ENCODE data around the gene HYI.

Gene HYI

DNA sequence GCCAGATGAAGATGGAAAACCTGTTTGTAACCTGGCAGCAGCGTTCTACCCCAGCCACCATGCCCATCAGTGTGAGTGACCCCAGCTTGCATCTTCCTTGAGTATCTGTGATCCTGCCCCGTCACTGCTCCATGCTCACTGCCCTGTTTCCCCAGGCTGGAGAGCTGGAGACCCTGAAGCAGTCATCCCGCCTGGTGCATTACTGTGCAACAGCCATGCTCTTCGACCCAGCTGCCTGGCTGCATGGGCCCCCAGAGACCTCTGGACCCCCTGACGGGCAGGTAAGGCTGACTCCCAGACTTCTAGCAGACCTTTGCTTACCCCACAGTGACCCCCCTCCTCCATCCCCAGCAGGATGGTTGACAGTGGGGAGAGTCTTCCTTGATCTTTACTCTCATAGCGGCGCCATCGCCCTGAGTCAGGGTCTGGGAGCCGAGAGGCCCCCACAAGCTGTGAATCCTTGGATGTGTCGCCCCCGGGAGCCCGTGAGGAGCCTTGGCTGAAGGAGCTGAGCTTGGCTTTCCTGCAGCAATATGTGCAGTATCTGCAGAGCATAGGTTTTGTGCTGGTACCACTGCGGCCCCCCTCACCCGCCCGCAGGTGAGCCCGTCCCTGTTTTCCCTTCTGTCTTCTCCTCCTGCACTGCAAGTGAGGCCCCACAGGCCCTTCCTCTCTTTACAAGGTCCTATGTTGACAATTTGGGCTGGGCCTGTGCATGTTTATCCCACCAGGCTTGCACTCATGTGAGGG is 10.4 kb downstream of the HYI start:
- Mint-ChIP-seq H3K27ac (no peak overlapping the region), H3K36me3 (ENCODE audit: low read depth) (peaks cover 98% of the 10 kb centered on the region), H3K4me3 (no peak overlapping the region)

DNA sequence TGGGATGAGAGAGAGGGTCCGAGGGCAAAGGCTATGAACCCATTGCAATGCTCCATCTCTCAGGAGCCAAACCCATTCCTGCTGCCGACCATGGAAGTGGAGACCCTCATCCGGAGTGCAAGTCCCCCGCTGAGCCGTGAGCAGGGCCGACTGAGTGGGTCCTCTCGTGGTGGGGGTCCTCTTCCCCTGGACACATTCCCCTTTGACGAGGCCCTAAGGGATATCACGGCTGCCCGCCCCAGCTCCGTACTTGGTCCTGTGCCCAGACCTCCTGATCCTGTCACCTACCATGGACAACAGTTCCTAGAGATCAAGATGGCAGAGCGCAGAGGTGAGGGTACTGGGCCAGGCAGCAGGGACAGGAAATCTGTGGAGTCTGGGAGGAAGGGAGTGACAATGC is 11.0 kb downstream of the HYI start:
- Mint-ChIP-seq H3K4me1 (ENCODE audit: low read depth) (no peaks in the 10 kb centered on the region), H3K9me3 (no peaks in the 10 kb centered on the region), H3K36me3 (ENCODE audit: low read depth) (peaks cover 98% of the 10 kb centered on the region), H3K27me3 (no peaks in the 10 kb centered on the region), H3K27ac (no peak overlapping the region), H3K4me3 (no peak overlapping the region)
- peak; percentile 16 for DNase-seq

More for the DNA sequence above, 10.4 kb downstream of the HYI start:
- no peaks in the 10 kb centered on the region for H3K27me3 Mint-ChIP-seq
- H3K9me3 Mint-ChIP-seq = no peaks in the 10 kb centered on the region
- DNase-seq = peak; percentile 24
- H3K4me1 Mint-ChIP-seq (ENCODE audit: low read depth) = no peaks in the 10 kb centered on the region

DNA sequence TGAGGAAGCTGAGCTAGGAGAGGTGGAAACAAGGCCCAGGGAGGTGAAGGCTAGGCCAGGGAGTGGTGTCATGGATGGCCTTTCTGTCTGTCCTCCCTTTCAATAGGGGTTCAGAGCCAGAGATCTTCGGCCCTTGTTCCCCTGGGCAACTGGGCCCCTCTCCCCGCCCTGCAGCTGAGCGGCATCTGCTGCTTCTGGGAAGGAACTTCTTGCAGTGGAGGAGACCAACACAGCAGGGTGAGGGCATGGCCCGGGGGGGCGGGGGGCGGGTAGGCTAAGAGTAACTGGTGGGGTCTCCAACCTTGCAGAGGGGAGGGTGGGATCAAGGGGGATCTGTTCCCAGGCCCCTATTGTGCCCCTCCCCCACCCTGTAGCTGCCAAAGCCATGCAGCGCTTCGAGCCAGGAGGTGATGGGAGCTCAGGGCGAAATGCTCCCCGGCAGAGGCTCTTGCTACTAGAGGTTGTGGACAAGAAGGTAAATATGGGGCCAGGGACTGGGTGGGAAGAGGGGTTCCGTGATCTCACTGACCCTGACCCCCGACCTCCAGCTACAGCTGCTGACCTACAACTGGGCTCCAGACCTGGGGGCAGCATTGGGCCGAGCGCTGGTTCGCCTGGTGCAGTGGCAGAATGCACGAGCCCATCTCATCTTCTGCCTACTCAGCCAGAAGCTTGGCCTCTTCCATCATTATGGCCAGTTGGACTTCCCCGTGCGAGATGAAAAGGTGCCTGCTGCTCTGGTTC is 11.7 kb downstream of the HYI start:
- H3K9me3 Mint-ChIP-seq = no peaks in the 10 kb centered on the region
- peaks cover 98% of the 10 kb centered on the region for H3K36me3 Mint-ChIP-seq (ENCODE audit: low read depth)

DNA sequence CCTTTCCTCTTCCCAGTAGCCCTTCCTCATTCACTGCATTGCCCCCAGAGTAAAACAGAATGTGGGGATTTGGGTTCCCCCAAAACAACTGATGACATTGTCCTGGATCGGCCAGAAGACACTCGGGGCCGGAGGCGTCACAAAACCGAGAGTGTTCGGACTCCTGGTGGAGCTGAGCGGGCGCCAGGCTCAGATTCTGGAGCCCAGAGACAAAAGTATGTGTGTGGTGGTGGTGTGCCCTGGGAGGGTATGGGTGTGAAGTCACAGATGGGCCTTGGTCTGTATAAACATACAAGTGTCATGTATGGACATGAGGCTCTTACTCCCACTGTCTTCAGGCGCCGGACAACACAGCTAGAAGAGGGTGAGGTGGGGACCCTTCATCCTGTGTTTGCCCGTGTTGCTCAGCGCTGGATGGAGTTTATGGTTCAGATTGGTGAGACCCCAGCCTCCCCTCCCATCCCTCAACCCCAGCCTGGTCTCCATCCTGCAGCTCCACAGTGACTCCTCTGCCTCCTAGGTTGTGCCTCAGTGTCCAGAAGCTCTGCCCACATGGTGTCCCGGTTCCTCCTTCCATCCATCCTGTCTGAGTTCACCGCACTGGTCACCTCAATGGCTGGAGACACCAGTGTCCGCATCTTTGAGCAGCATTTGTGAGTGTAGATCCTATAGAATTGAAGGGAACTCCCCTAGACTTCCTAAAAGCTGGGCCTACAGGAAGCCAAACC is 12.4 kb downstream of the HYI start:
- Mint-ChIP-seq H3K9me3 (no peaks in the 10 kb centered on the region), H3K27ac (peak overlapping the region; percentile 30), H3K4me3 (no peak overlapping the region), H3K27me3 (no peaks in the 10 kb centered on the region), H3K36me3 (ENCODE audit: low read depth) (peaks cover 98% of the 10 kb centered on the region), H3K4me1 (ENCODE audit: low read depth) (no peaks in the 10 kb centered on the region)
- peak; percentile 19 for DNase-seq

More for the DNA sequence above, 11.7 kb downstream of the HYI start:
- Mint-ChIP-seq H3K27me3 (no peaks in the 10 kb centered on the region), H3K27ac (no peak overlapping the region), H3K4me3 (no peak overlapping the region), H3K4me1 (ENCODE audit: low read depth) (no peaks in the 10 kb centered on the region)
- DNase-seq = peak; percentile 17

DNA sequence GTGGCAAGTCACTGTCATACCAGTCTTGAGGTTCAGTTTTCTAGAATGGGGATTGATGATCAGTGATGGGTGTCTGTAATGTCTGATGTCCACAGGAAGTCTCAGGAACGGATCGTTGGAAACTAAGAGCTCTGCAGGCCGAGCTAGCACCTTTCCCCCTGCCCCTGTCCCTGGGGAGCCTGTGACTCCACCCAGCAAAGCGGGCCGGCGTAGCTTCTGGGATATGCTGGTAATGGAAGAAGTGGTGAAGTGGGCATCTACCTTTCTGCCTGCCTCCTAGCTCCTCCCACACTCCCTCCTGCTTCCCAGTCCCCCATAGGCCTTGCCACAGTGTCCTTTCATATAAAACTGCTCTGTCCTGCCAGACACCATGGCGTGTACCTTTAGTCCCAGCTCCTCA is 13.4 kb downstream of the HYI start:
- Mint-ChIP-seq H3K27ac (peak overlapping the region; percentile 30), H3K4me3 (no peak overlapping the region), H3K27me3 (no peaks in the 10 kb centered on the region), H3K4me1 (ENCODE audit: low read depth) (no peaks in the 10 kb centered on the region), H3K36me3 (ENCODE audit: low read depth) (peaks cover 96% of the 10 kb centered on the region), H3K9me3 (no peaks in the 10 kb centered on the region)
- DNase-seq = peak; percentile 13

DNA sequence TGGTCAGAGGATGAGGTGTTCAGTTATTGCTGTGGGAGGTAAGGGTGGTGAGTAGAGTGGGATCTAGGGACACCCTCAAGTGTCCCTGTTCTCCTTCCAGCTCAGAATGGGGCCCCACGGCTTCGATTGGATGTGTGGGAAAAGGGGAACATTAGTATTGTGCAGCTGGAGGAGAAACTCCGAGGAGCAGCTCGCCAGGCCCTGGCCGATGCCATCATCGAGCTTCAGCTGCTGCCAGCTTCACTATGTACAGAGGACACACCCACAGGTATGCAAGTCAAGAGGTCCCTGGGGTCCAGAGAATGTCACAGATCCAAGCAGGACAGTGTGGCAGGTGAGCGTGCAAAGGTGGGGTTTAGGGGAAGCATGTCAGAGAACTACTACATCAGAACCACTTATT is 13.9 kb downstream of the HYI start:
- Mint-ChIP-seq H3K4me3 (no peak overlapping the region), H3K27ac (no peak overlapping the region), H3K36me3 (ENCODE audit: low read depth) (peaks cover 96% of the 10 kb centered on the region), H3K9me3 (no peaks in the 10 kb centered on the region), H3K4me1 (ENCODE audit: low read depth) (no peaks in the 10 kb centered on the region), H3K27me3 (no peaks in the 10 kb centered on the region)
- peak; percentile 16 for DNase-seq

DNA sequence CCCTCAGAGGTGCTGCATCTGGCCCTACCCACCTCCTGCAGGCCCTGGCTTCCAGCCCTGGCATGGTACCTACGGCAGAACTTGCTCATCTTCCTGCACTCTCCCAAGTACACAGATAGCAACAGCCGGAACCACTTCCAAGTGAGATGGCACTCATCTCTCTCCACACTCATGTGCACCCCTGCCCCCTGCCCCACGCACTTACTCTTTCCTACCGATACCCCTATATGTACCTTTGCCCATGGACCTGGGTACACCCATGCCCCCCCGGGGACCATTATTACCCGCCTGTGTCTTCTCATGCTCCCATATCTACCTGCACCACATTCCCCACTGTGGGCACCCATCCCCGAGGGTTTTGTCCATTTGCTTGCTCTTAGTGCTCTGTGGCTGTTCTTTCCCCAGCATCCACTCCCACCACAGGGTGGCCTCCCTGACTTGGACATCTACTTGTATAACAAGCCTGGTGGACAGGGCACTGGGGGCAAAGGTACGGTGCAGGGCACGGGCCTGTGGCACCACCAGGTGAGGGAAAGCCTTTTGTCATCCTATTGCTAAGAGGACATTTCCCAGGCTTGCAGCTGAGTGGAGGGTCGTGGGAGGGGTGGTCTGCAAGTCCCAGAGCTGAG is 14.7 kb downstream of the HYI start:
- no peak overlapping the region for H3K4me3 Mint-ChIP-seq
- H3K36me3 Mint-ChIP-seq (ENCODE audit: low read depth) = peaks cover 96% of the 10 kb centered on the region
- no peak overlapping the region for H3K27ac Mint-ChIP-seq
- no peaks in the 10 kb centered on the region for H3K27me3 Mint-ChIP-seq
- DNase-seq = peak; percentile 20
- H3K9me3 Mint-ChIP-seq = no peaks in the 10 kb centered on the region
- no peaks in the 10 kb centered on the region for H3K4me1 Mint-ChIP-seq (ENCODE audit: low read depth)

DNA sequence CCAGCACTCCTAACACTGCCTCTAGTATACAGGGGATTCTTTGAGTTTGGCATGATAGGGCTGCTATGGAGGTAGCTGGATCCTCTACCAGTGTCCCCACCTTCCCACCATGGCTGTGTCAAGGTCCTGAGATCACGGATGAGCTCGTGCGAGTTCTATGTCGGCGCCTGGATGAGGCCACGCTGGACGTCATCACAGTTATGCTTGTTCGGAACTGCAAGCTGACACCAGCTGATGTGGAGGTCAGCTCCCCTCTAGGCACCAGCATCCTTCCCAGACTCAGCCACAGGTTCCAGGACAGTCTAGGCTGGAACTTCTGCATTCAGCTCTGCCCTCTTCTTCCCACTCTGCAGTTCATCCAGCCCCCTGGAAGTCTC is 15.2 kb downstream of the HYI start:
- Mint-ChIP-seq H3K27ac (no peak overlapping the region), H3K36me3 (ENCODE audit: low read depth) (peaks cover 96% of the 10 kb centered on the region), H3K4me3 (no peak overlapping the region), H3K4me1 (ENCODE audit: low read depth) (no peaks in the 10 kb centered on the region), H3K9me3 (no peaks in the 10 kb centered on the region), H3K27me3 (no peaks in the 10 kb centered on the region)
- peak; percentile 14 for DNase-seq

DNA sequence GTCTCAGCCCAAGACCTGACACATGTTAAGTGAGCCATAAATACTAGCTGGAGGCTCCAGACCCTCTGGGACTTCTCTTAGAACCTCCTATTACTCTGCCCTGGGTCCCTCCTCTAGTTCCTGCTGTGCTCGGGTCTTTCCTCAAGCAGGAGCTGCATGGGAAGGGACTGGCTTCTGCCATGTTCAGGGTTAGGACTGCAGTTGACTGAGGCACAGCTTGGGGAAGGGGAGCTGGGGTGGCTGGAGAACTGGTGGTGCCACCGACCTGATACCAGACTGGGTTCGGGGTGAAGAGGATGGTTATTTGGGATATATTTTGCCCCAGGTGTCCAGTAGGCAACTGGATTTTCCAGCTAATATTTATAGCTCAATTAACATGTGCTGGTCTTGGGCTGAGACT is 15.7 kb downstream of the HYI start:
- no peaks in the 10 kb centered on the region for H3K9me3 Mint-ChIP-seq
- H3K36me3 Mint-ChIP-seq (ENCODE audit: low read depth) = peaks cover 96% of the 10 kb centered on the region
- H3K4me1 Mint-ChIP-seq (ENCODE audit: low read depth) = no peaks in the 10 kb centered on the region
- no peak overlapping the region for H3K27ac Mint-ChIP-seq
- no peak overlapping the region for H3K4me3 Mint-ChIP-seq
- DNase-seq = no peak
- H3K27me3 Mint-ChIP-seq = no peaks in the 10 kb centered on the region

DNA sequence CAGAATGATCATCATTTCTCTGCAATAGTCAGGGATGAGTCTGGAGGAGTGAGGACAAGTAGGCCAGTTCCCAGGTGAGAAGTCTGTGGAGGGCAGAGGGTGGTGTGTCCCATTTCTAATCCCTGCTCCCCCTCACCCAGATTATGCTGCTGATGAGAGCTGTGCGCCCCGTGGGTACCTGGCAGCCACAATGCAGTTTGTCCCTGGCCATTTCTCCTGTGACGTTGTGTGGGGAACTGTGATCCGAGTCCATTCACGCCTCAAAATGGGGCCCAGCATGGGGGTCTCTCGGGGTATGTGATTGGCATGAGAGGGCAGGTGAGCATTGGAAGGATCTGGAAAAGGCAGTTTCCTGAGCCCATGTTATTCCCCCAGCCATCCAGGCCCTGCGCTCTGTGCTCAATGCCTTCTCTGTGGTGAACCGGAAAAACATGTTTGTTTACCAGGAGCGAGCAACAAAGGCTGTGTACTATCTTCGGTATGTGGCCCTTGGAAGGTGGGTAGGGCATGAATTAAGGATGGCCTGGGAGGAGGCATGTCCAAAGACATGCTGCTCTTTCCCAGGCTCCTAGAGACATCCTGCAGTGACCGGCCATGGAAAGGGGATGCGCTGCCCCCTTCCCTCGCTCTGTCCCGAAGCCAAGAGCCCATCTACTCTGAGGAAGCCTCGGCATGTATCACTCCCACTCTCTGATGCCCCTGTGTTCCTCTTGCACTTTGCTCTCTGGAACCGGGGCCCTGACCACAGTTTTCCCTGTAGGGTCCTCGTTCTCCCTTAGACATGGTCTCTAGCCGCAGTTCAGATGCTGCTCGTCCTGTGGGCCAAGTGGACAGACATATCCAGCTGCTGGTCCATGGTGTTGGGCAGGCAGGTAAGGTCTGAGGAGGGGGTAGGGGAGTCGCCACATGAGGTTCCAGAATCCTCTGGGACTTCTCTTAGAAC is 16.4 kb downstream of the HYI start:
- peak overlapping the region; percentile 22 for H3K27ac Mint-ChIP-seq
- no peak for DNase-seq
- H3K4me3 Mint-ChIP-seq = no peak overlapping the region
- H3K4me1 Mint-ChIP-seq (ENCODE audit: low read depth) = no peaks in the 10 kb centered on the region
- H3K9me3 Mint-ChIP-seq = no peaks in the 10 kb centered on the region
- H3K36me3 Mint-ChIP-seq (ENCODE audit: low read depth) = peaks cover 96% of the 10 kb centered on the region
- no peaks in the 10 kb centered on the region for H3K27me3 Mint-ChIP-seq

DNA sequence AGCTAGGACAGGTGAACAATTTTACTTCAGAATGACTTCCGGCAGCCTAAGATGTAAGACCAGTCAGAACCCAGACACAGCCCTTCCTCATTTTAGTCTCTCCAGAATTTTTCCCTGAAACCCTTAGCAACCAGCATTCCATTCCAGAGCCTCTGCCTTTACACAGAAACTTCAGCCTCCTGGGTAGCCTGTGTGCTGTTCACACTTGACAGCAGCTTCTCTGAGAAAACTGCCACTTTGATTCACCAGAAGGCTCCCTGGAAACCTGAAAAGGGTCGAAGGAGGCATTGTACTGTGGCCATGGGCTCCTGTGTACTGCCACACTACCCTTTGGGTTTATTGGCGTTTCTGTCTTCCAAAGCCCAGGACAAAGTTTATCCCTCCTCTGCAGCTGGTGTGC is 17.4 kb downstream of the HYI start:
- no peaks in the 10 kb centered on the region for H3K27me3 Mint-ChIP-seq
- H3K9me3 Mint-ChIP-seq = no peaks in the 10 kb centered on the region

DNA sequence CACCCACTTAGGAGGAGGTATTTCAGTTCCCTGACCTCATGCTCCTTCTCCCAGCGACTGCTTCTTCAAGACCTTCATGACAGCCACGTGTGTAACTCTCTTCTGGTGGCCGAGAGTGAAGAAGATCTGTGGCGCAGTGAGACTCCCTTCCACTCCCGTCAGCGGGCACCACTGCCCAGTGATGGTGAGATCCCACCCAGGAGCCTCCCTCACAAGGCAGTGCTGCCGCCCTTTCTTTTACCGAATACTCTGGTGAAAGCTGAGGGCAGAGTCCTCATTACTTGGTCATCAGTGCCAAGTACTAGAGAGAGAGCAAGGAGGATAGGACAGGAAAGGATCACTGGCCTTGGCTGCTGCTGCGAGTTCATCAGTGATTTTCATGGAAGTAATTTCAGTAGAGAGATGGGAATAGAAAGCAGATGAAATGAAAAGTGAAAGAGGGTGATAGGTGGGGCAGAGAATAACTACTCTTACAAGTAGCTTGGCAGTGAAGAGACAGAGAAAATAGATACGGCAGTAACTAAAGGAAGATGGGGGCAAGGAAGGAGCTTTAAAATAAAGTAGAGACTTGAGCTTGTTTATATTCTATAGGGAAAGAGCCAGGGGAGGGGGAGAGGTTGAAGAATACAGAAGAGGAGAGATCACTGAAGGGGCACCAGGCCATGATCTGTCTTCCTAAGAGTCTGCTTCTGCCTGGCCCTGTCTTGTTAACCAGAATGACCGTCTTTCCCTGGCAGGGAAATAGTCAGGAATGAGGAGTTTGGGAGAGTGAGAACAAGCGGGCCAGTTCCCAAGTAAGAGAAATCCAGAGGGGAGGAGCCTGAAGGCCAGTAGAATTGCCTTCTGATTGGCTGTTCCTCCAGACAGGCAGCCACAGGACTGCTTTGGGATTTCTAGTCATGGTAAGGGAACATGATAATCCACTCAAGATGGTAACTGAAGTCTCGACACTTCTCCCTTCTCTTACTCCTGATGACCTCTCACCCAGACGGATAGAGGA is 18.3 kb downstream of the HYI start:
- DNase-seq = no peak
- Mint-ChIP-seq H3K9me3 (no peaks in the 10 kb centered on the region), H3K4me3 (no peak overlapping the region), H3K4me1 (ENCODE audit: low read depth) (no peaks in the 10 kb centered on the region), H3K27ac (peak overlapping the region; percentile 53), H3K27me3 (no peaks in the 10 kb centered on the region), H3K36me3 (ENCODE audit: low read depth) (peaks cover 98% of the 10 kb centered on the region)

More for the DNA sequence above, 17.4 kb downstream of the HYI start:
- H3K4me3 Mint-ChIP-seq = no peak overlapping the region
- no peaks in the 10 kb centered on the region for H3K4me1 Mint-ChIP-seq (ENCODE audit: low read depth)
- no peak for DNase-seq
- no peak overlapping the region for H3K27ac Mint-ChIP-seq
- H3K36me3 Mint-ChIP-seq (ENCODE audit: low read depth) = peaks cover 98% of the 10 kb centered on the region

DNA sequence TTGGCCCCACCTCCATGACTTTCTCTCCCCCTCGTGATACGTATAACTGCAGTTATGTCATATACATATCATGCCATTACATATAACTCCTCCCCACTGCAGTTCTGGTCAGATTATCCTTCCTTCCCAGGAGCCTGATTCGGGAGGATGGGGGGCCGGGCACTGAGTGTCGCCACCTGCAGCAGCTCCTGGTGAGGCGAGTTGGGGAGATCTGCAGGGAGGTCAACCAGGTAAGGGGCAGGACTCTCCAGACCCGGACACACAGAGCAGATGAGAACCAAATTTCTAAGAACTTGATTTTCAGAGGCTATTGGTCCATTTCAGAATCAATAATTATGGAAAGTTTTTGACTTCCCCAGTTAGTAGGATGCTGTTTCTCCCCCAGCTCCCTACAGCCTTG is 19.5 kb downstream of the HYI start:
- no peak overlapping the region for H3K4me3 Mint-ChIP-seq
- no peaks in the 10 kb centered on the region for H3K27me3 Mint-ChIP-seq
- no peak for DNase-seq
- peaks cover 98% of the 10 kb centered on the region for H3K36me3 Mint-ChIP-seq (ENCODE audit: low read depth)
- H3K27ac Mint-ChIP-seq = no peak overlapping the region
- H3K4me1 Mint-ChIP-seq (ENCODE audit: low read depth) = no peaks in the 10 kb centered on the region
- H3K9me3 Mint-ChIP-seq = no peaks in the 10 kb centered on the region
